Measurements from ENCODE around the gene ERBB2. TPM values are rescaled to one million over a fixed set of nuclear protein-coding genes. Genes with fewer than 3 reads are reported as not detected.

Gene ERBB2
- total and polyA plus RNA-seq, 2 of the 13 experiments (the other 11 are each of a cell fraction or from before 2014, with no cell fraction given) = 57.7 to 64.1 TPM

DNA sequence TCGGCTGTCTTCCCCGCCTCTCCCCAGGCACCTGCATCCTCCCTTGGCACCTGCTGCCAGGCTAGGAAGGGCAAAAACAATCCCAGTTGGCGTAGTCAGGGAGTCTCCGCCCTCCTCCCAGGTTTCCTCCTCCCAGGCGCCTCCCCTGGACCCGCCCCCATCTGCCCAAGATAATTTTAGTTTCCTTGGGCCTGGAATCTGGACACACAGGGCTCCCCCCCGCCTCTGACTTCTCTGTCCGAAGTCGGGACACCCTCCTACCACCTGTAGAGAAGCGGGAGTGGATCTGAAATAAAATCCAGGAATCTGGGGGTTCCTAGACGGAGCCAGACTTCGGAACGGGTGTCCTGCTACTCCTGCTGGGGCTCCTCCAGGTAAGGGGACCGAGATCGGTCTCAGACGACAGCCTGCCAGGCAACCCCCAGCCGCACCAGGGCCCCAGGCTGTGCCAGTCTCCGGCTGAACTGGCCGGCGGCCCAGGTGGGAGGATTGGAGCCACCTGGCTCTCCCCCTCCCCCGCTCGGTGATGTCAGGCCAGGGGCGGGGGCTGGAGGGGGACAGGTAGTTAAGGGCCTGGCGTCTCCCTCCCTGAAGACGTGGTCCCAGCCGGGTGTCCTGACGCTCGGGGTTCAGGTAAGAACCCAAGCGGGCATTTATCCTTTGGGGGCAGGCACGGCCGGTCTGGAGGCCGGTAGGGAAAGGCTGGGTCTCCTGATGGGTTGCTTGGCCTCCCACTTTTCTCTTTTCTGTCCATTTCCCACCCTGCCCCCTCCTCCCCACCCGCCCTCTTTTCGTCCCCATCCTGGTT is 38.1 kb downstream of the ERBB2 start, which contains the start of gene GRB7 (continued):
- TF ChIP-seq, protein P1, sequence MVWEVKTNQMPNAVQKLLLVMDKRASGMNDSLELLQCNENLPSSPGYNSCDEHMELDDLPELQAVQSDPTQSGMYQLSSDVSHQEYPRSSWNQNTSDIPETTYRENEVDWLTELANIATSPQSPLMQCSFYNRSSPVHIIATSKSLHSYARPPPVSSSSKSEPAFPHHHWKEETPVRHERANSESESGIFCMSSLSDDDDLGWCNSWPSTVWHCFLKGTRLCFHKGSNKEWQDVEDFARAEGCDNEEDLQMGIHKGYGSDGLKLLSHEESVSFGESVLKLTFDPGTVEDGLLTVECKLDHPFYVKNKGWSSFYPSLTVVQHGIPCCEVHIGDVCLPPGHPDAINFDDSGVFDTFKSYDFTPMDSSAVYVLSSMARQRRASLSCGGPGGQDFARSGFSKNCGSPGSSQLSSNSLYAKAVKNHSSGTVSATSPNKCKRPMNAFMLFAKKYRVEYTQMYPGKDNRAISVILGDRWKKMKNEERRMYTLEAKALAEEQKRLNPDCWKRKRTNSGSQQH (CRISPR knock-in tag; IDR thresholded peaks at IDR 0.05; ENCODE audit: low read depth) = 0 out of 2 replicates have a peak, but pooled peaks have one; percentile 23
- TF ChIP-seq ZNF350 (CRISPR knock-in tag; IDR thresholded peaks at IDR 0.05; ENCODE audit: borderline replicate concordance, low read depth) (peak; percentile 39; the same call in 1 of the 2 replicates), ZFY (CRISPR knock-in tag; IDR thresholded peaks at IDR 0.05) (peak; percentile 74), ZSCAN12 (CRISPR knock-in tag; IDR thresholded peaks at IDR 0.05) (peak; percentile 83; the same call in 1 of the 2 replicates), ATAD3A (CRISPR knock-in tag; IDR thresholded peaks at IDR 0.05) (no peak), FIP1L1 (IDR thresholded peaks at IDR 0.05; ENCODE audit: borderline replicate concordance, insufficient read depth, low read depth, low read length) (0 out of 2 replicates have a peak, but pooled peaks have one; percentile 20), NR2F2 (IDR thresholded peaks at IDR 0.05; ENCODE audit: borderline replicate concordance, low read depth) (no peak; the same call in 1 of the 2 replicates), ZNF841 (CRISPR knock-in tag; IDR thresholded peaks at IDR 0.05; ENCODE audit: borderline replicate concordance) (no peak), ZBTB42 (CRISPR knock-in tag; IDR thresholded peaks at IDR 0.05) (peak; percentile 78)
- TF ChIP-seq, protein P2, sequence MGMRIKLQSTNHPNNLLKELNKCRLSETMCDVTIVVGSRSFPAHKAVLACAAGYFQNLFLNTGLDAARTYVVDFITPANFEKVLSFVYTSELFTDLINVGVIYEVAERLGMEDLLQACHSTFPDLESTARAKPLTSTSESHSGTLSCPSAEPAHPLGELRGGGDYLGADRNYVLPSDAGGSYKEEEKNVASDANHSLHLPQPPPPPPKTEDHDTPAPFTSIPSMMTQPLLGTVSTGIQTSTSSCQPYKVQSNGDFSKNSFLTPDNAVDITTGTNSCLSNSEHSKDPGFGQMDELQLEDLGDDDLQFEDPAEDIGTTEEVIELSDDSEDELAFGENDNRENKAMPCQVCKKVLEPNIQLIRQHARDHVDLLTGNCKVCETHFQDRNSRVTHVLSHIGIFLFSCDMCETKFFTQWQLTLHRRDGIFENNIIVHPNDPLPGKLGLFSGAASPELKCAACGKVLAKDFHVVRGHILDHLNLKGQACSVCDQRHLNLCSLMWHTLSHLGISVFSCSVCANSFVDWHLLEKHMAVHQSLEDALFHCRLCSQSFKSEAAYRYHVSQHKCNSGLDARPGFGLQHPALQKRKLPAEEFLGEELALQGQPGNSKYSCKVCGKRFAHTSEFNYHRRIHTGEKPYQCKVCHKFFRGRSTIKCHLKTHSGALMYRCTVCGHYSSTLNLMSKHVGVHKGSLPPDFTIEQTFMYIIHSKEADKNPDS (CRISPR knock-in tag; IDR thresholded peaks at IDR 0.05) = peak; percentile 89; the same call in 1 of the 2 replicates
